ENCODE results near the gene CDH23.

The CDH23 gene

GRCh38 chr10:71718165-71718698 lies 321.5 kb downstream of the CDH23 start:
- WGBS (ENCODE audit: extremely low coverage, insufficient coverage, insufficient read length), result no CpG with 5 or more reads among the region's 10 CpGs
- Histone ChIP-seq H4K8ac (ENCODE audit: low read depth, low read length) (no peak overlapping the region), H2BK12ac (ENCODE audit: low read length) (no peak overlapping the region), H2AK5ac (ENCODE audit: low read length) (no peak overlapping the region), H3K27me3 (ENCODE audit: insufficient read depth, low read length) (no peaks in the 10 kb centered on the region), H2BK120ac (ENCODE audit: insufficient read depth, low read length, poor library complexity) (no peak overlapping the region), H3K4me1 (ENCODE audit: control insufficient read depth in 1 of 2, insufficient read depth in 2 of 2, low read length in 2 of 2) (no peaks in the 10 kb centered on the region), H3K4me2 (ENCODE audit: low read length) (no peak overlapping the region), H3K4me3 (ENCODE audit: low read depth, low read length) (no peak overlapping the region), H2AFZ (ENCODE audit: insufficient read depth, low read length, poor library complexity) (no peak overlapping the region), H3K9ac (ENCODE audit: low read length) (no peak overlapping the region), H4K12ac (ENCODE audit: low read depth, low read length) (no peak overlapping the region), H2BK5ac (ENCODE audit: low read depth, low read length, poor library complexity) (no peak overlapping the region), H3K14ac (ENCODE audit: low read length) (no peak overlapping the region), H3K27ac (ENCODE audit: low read depth, low read length) (no peak overlapping the region), H3K18ac (ENCODE audit: low read length) (no peak overlapping the region), H3K36me3 (ENCODE audit: control insufficient read depth in 1 of 2, insufficient read depth in 2 of 2, low read length in 2 of 2) (no peaks in the 10 kb centered on the region), H3K79me2 (ENCODE audit: control insufficient read depth, insufficient read depth, low read length, poor library complexity) (no peaks in the 10 kb centered on the region), H3K4ac (ENCODE audit: low read depth, low read length) (no peak overlapping the region), H4K91ac (ENCODE audit: low read depth, low read length) (no peak overlapping the region), H3K79me1 (ENCODE audit: low read length) (no peaks in the 10 kb centered on the region), H3K9me3 (ENCODE audit: insufficient read depth, low read depth, low read length) (no peaks in the 10 kb centered on the region), H3K23ac (ENCODE audit: low read length) (no peak overlapping the region)
- no peak for DNase-seq

GRCh38 chr10:71719042-71719441 lies 322.3 kb downstream of the CDH23 start:
- Histone ChIP-seq H3K4me3 (ENCODE audit: low read depth, low read length) (no peak overlapping the region), H3K27me3 (ENCODE audit: insufficient read depth, low read length) (no peaks in the 10 kb centered on the region), H3K9ac (ENCODE audit: low read length) (no peak overlapping the region)

GRCh38 chr10:71719464-71720201 lies 322.9 kb downstream of the CDH23 start, which contains the start of gene C10orf105:
Gene C10orf105, minus strand, starts transcription at chr10:71719778. Its CDS starts 3,441 bp downstream, at chr10:71716337.
- Histone ChIP-seq H3K27me3 (ENCODE audit: insufficient read depth, low read length) (no peaks in the 10 kb centered on the region), H4K8ac (ENCODE audit: low read depth, low read length) (no peak within 1 kb of the TSS), H4K91ac (ENCODE audit: low read depth, low read length) (no peak within 1 kb of the TSS), H3K9ac (ENCODE audit: low read length) (no peak within 1 kb of the TSS), H4K12ac (ENCODE audit: low read depth, low read length) (no peak within 1 kb of the TSS), H3K27ac (ENCODE audit: low read depth, low read length) (no peak within 1 kb of the TSS), H3K4ac (ENCODE audit: low read depth, low read length) (no peak within 1 kb of the TSS), H3K18ac (ENCODE audit: low read length) (no peak within 1 kb of the TSS), H2BK5ac (ENCODE audit: low read depth, low read length, poor library complexity) (no peak within 1 kb of the TSS), H3K79me1 (ENCODE audit: low read length) (no peaks in the 10 kb centered on the region), H3K9me3 (ENCODE audit: insufficient read depth, low read depth, low read length) (no peaks in the 10 kb centered on the region), H3K4me1 (ENCODE audit: control insufficient read depth in 1 of 2, insufficient read depth in 2 of 2, low read length in 2 of 2) (no peaks in the 10 kb centered on the region), H2AK5ac (ENCODE audit: low read length) (no peak within 1 kb of the TSS), H2BK120ac (ENCODE audit: insufficient read depth, low read length, poor library complexity) (no peak within 1 kb of the TSS), H3K14ac (ENCODE audit: low read length) (no peak within 1 kb of the TSS), H2AFZ (ENCODE audit: insufficient read depth, low read length, poor library complexity) (no peak within 1 kb of the TSS), H3K79me2 (ENCODE audit: control insufficient read depth, insufficient read depth, low read length, poor library complexity) (no peaks in the 10 kb centered on the region), H3K4me3 (ENCODE audit: low read depth, low read length) (no peak within 1 kb of the TSS), H3K36me3 (ENCODE audit: control insufficient read depth in 1 of 2, insufficient read depth in 2 of 2, low read length in 2 of 2) (no peaks in the 10 kb centered on the region), H3K23ac (ENCODE audit: low read length) (no peak within 1 kb of the TSS), H2BK12ac (ENCODE audit: low read length) (no peak within 1 kb of the TSS), H3K4me2 (ENCODE audit: low read length) (no peak within 1 kb of the TSS)
- no peak for DNase-seq
- no CpG with 5 or more reads among the region's 14 CpGs for WGBS (ENCODE audit: extremely low coverage, insufficient coverage, insufficient read length)

More at GRCh38 chr10:71719042-71719441, 322.3 kb downstream of the CDH23 start:
- Histone ChIP-seq H3K18ac (ENCODE audit: low read length) (no peak overlapping the region), H2BK5ac (ENCODE audit: low read depth, low read length, poor library complexity) (no peak overlapping the region), H2BK12ac (ENCODE audit: low read length) (no peak overlapping the region), H2AFZ (ENCODE audit: insufficient read depth, low read length, poor library complexity) (no peak overlapping the region), H3K4me1 (ENCODE audit: control insufficient read depth in 1 of 2, insufficient read depth in 2 of 2, low read length in 2 of 2) (no peaks in the 10 kb centered on the region), H4K91ac (ENCODE audit: low read depth, low read length) (no peak overlapping the region), H2AK5ac (ENCODE audit: low read length) (no peak overlapping the region), H3K4ac (ENCODE audit: low read depth, low read length) (no peak overlapping the region), H3K27ac (ENCODE audit: low read depth, low read length) (no peak overlapping the region), H3K79me1 (ENCODE audit: low read length) (no peaks in the 10 kb centered on the region), H3K79me2 (ENCODE audit: control insufficient read depth, insufficient read depth, low read length, poor library complexity) (no peaks in the 10 kb centered on the region), H3K4me2 (ENCODE audit: low read length) (no peak overlapping the region), H3K14ac (ENCODE audit: low read length) (no peak overlapping the region), H4K12ac (ENCODE audit: low read depth, low read length) (no peak overlapping the region), H3K9me3 (ENCODE audit: insufficient read depth, low read depth, low read length) (no peaks in the 10 kb centered on the region), H3K23ac (ENCODE audit: low read length) (no peak overlapping the region), H4K8ac (ENCODE audit: low read depth, low read length) (no peak overlapping the region), H3K36me3 (ENCODE audit: control insufficient read depth in 1 of 2, insufficient read depth in 2 of 2, low read length in 2 of 2) (no peaks in the 10 kb centered on the region), H2BK120ac (ENCODE audit: insufficient read depth, low read length, poor library complexity) (no peak overlapping the region)
- no CpG with 5 or more reads among the region's 7 CpGs for WGBS (ENCODE audit: extremely low coverage, insufficient coverage, insufficient read length)
- no peak for DNase-seq

GRCh38 chr10:71720288-71720687 lies 323.6 kb downstream of the CDH23 start:
- Histone ChIP-seq H4K91ac (ENCODE audit: low read depth, low read length) (no peak overlapping the region), H3K27me3 (ENCODE audit: insufficient read depth, low read length) (no peaks in the 10 kb centered on the region), H3K9ac (ENCODE audit: low read length) (no peak overlapping the region), H3K14ac (ENCODE audit: low read length) (no peak overlapping the region), H3K18ac (ENCODE audit: low read length) (no peak overlapping the region), H2AFZ (ENCODE audit: insufficient read depth, low read length, poor library complexity) (no peak overlapping the region), H3K4ac (ENCODE audit: low read depth, low read length) (no peak overlapping the region), H3K9me3 (ENCODE audit: insufficient read depth, low read depth, low read length) (no peaks in the 10 kb centered on the region), H3K79me2 (ENCODE audit: control insufficient read depth, insufficient read depth, low read length, poor library complexity) (no peaks in the 10 kb centered on the region), H2BK5ac (ENCODE audit: low read depth, low read length, poor library complexity) (no peak overlapping the region), H3K79me1 (ENCODE audit: low read length) (no peaks in the 10 kb centered on the region), H3K4me3 (ENCODE audit: low read depth, low read length) (no peak overlapping the region), H2AK5ac (ENCODE audit: low read length) (no peak overlapping the region), H4K8ac (ENCODE audit: low read depth, low read length) (no peak overlapping the region), H4K12ac (ENCODE audit: low read depth, low read length) (no peak overlapping the region), H3K27ac (ENCODE audit: low read depth, low read length) (no peak overlapping the region), H2BK12ac (ENCODE audit: low read length) (no peak overlapping the region), H3K36me3 (ENCODE audit: control insufficient read depth in 1 of 2, insufficient read depth in 2 of 2, low read length in 2 of 2) (no peaks in the 10 kb centered on the region), H3K4me1 (ENCODE audit: control insufficient read depth in 1 of 2, insufficient read depth in 2 of 2, low read length in 2 of 2) (no peaks in the 10 kb centered on the region), H3K4me2 (ENCODE audit: low read length) (no peak overlapping the region), H3K23ac (ENCODE audit: low read length) (no peak overlapping the region), H2BK120ac (ENCODE audit: insufficient read depth, low read length, poor library complexity) (no peak overlapping the region)
- no CpG with 5 or more reads among the region's 4 CpGs for WGBS (ENCODE audit: extremely low coverage, insufficient coverage, insufficient read length)
- no peak for DNase-seq
